ENCODE data around the gene ACTN4.

ACTN4 gene

GRCh38 chr19:38774181-38774950 is 126.9 kb downstream of the ACTN4 start:
- no peak for DNase-seq

DNA sequence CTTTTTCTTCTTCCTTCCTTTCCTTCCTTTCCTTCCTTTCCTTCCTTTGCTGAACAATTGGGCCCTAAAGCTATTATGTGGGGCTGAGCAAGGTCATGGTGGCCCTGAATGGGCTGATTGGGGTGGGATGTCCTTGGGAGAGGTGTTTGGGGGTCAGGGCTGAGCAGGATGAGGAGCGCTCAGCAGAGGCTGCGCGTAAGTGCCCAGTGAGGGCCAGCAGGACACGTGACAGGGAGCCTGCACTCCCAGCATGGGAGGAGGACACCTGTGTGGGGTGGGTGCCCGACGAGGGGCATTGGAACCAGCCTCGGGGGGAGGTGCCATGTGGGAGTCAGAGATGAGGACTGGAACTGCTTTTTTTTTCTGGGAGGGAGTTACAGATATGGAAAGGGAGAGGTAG is 131.3 kb downstream of the ACTN4 start:
- DNase-seq, result no peak

GRCh38 chr19:38780443-38780842 is 133.0 kb downstream of the ACTN4 start:
- DNase-seq, result no peak

DNA sequence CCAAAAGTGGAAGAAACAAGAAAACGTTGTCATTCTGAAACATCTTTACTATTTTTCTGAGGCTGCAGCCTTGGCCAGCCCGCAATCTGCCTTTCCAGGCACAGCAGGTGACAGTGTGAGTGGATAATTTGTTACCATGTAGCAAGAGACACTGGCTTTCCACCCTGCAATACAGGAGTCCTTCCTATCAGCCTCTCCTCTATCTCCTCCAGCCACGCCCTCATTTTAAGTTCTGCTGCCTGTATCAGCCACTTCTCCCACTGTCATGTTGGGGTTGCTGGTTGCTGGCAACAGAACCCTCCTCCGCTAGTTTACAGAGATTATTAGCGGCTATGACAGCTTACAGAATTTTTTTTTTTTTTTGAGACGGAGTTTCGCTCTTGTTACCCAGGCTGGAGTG is 133.6 kb downstream of the ACTN4 start:
- DNase-seq, result no peak
